GM23338 (cell line): ENCODE results near the gene LRRC4. TPM values are rescaled to one million over a fixed set of nuclear protein-coding genes. Genes with fewer than 3 reads are reported as not detected.

Experiments
- ATAC-seq: fragments of 200-7000 bp; cut with Tn5 transposase; 3 replicates; pipeline ENCODE4 v1.9.1; 2020
- DNase-seq: peaks from one replicate; pipeline ENCODE4 v3.0.0-alpha.2; 2015; ENCODE audit warnings: low spot score
- H2AFZ ChIP-seq: fragments of 200-600 bp; sonication (generic); 2 replicates; pipeline ENCODE4 v1.8.0; 2016; ENCODE audit warnings: antibody characterized with exemption, mild to moderate bottlenecking, moderate library complexity
- H3F3A ChIP-seq: fragments of 200-600 bp; sonication (generic); replicated peaks from 2 replicates; pipeline ENCODE4 v1.8.0; 2017; ENCODE audit warnings: antibody characterized with exemption, mixed run types, low read depth
- H3K27ac ChIP-seq: fragments of 200-600 bp; sonication (generic); 2 replicates; pipeline ENCODE4 v1.6.1; 2016; ENCODE audit warnings: low read depth
- H3K27me3 ChIP-seq: fragments of 200-600 bp; sonication (generic); 2 replicates; pipeline ENCODE4 v1.8.0; 2016; ENCODE audit warnings: mild to moderate bottlenecking, mixed run types, moderate library complexity; ENCODE audit not compliant: insufficient read depth
- H3K36me3 ChIP-seq: fragments of 200-600 bp; sonication (generic); 2 replicates; pipeline ENCODE4 v1.8.0; 2016; ENCODE audit warnings: mild to moderate bottlenecking; ENCODE audit not compliant: insufficient read depth
- H3K4me1 ChIP-seq: fragments of 200-600 bp; sonication (generic); 2 replicates; pipeline ENCODE4 v1.8.0; 2016; ENCODE audit warnings: mild to moderate bottlenecking, moderate library complexity; ENCODE audit not compliant: insufficient read depth
- H3K4me2 ChIP-seq: fragments of 200-600 bp; sonication (generic); 2 replicates; pipeline ENCODE4 v1.7.1; 2017; ENCODE audit warnings: mixed run types
- H3K4me3 ChIP-seq: fragments of 200-600 bp; sonication (generic); 2 replicates; pipeline ENCODE4 v1.6.1; 2016; ENCODE audit warnings: mixed run types
- H3K79me2 ChIP-seq: fragments of 200-600 bp; sonication (generic); replicated peaks from 2 replicates; pipeline ENCODE4 v1.8.0; 2017; ENCODE audit warnings: mild to moderate bottlenecking; ENCODE audit not compliant: insufficient read depth
- H3K9me2 ChIP-seq: fragments of 200-600 bp; sonication (generic); 2 replicates; pipeline ENCODE4 v1.8.0; 2017; ENCODE audit not compliant: insufficient read depth
- H4K20me1 ChIP-seq: fragments of 200-600 bp; sonication (generic); replicated peaks from 2 replicates; pipeline ENCODE4 v1.8.0; 2017; ENCODE audit warnings: mild to moderate bottlenecking; ENCODE audit not compliant: insufficient read depth
- H3K27ac Mint-ChIP-seq: 2 replicates; pipeline ENCODE4 v1.8.0; 2020; ENCODE audit warnings: inconsistent platforms, mild to moderate bottlenecking, moderate library complexity, mixed read lengths
- H3K27me3 Mint-ChIP-seq: 3 replicates; pipeline ENCODE4 v1.8.0; 2022; ENCODE audit warnings: low read depth, mild to moderate bottlenecking, moderate library complexity, mixed read lengths, inconsistent platforms; ENCODE audit not compliant: insufficient read depth, poor library complexity
- H3K36me3 Mint-ChIP-seq: 3 replicates; pipeline ENCODE4 v1.8.0; 2021; ENCODE audit warnings: low read depth, mild to moderate bottlenecking, inconsistent platforms, moderate library complexity, mixed read lengths
- H3K4me1 Mint-ChIP-seq: 3 replicates; pipeline ENCODE4 v1.8.0; 2020; ENCODE audit warnings: mild to moderate bottlenecking, inconsistent platforms, mixed read lengths
- H3K4me3 Mint-ChIP-seq: 3 replicates; pipeline ENCODE4 v1.8.0; 2021; ENCODE audit warnings: moderate library complexity, mild to moderate bottlenecking, inconsistent platforms, mixed read lengths
- H3K9me3 Mint-ChIP-seq: 3 replicates; pipeline ENCODE4 v1.8.0; 2020; ENCODE audit warnings: moderate library complexity, mild to moderate bottlenecking, inconsistent platforms, mixed read lengths
- CREB1 ChIP-seq: fragments of 250-450 bp; sonication (Bioruptor Pico); IDR thresholded peaks from 2 replicates; pipeline ENCODE4 v1.5.0; 2020; ENCODE audit warnings: low read depth, mild to moderate bottlenecking, moderate library complexity
- ETS1 ChIP-seq: IDR thresholded peaks from 2 replicates; pipeline ENCODE4 v1.6.1; 2016; ENCODE audit warnings: antibody characterized with exemption
- EZH2 ChIP-seq: fragments of 200-600 bp; sonication (generic); IDR thresholded peaks from one replicate; pipeline ENCODE4 v1.8.0; 2017; ENCODE audit warnings: antibody characterized with exemption, mild to moderate bottlenecking, low read depth; ENCODE audit not compliant: unreplicated experiment
- EZH2phosphoT487 ChIP-seq: fragments of 200-600 bp; sonication (generic); IDR thresholded peaks from one replicate; pipeline ENCODE4 v1.8.1; 2018; ENCODE audit warnings: antibody characterized with exemption; ENCODE audit not compliant: unreplicated experiment
- JUNB ChIP-seq: IDR thresholded peaks from one replicate; pipeline ENCODE4 v1.6.1; 2016; ENCODE audit warnings: antibody characterized with exemption; ENCODE audit not compliant: unreplicated experiment
- NANOG ChIP-seq: IDR thresholded peaks from 2 replicates; pipeline ENCODE4 v1.6.1; 2016; ENCODE audit warnings: antibody characterized with exemption, borderline replicate concordance
- POLR2AphosphoS5 ChIP-seq: IDR thresholded peaks from 2 replicates; pipeline ENCODE4 v1.6.1; 2016; ENCODE audit warnings: antibody characterized with exemption, low read depth
- REST ChIP-seq: IDR thresholded peaks from one replicate; pipeline ENCODE4 v1.6.1; 2018; ENCODE audit warnings: antibody characterized with exemption; ENCODE audit not compliant: unreplicated experiment
- STAT1 ChIP-seq: IDR thresholded peaks from one replicate; pipeline ENCODE4 v1.6.1; 2016; ENCODE audit warnings: antibody characterized with exemption; ENCODE audit not compliant: unreplicated experiment
- ZNF114 ChIP-seq: fragments of 250-450 bp; sonication (Bioruptor Pico); IDR thresholded peaks from 2 replicates; pipeline ENCODE4 v1.5.0; 2020; ENCODE audit warnings: mild to moderate bottlenecking, moderate library complexity
- ZNF331 ChIP-seq: fragments of 250-450 bp; sonication (Bioruptor Pico); IDR thresholded peaks from 2 replicates; pipeline ENCODE4 v1.5.0; 2020; ENCODE audit warnings: low read depth, mild to moderate bottlenecking, moderate library complexity
- polyA plus RNA-seq: library from polyadenylated mRNA; unstranded; fragments of >200 nt; fragmentation: Nextera tagmentation; extraction: Ambion mirVana; gene quantifications from 2 replicates; pipeline ENCODE4 v1.2.1, GENCODE V29; 2016
- total RNA-seq: library from RNA; depleted of rRNA; stranded (reverse); fragments of >200 nt; shearing (Covaris generic); gene quantifications from 2 replicates; pipeline ENCODE4 v1.2.3, GENCODE V29; 2014
- TF ChIP-seq, protein P1 (sequence below), 2 experiments: fragments of 200-600 bp in 1 of 2; sonication (generic) in 1 of 2; conservative IDR thresholded peaks; 2 replicates each; pipeline versions ENCODE4 v1.5.1 to v1.6.1; 2016 to 2017; ENCODE audit warnings: antibody characterized with exemption in 2 of 2, low read depth in 2 of 2, mild to moderate bottlenecking in 2 of 2, moderate library complexity in 1 of 2

The LRRC4 gene
- total and polyA plus RNA-seq, 2 experiments from 2014 or later = 1.9 to 5.2 TPM

DNA sequence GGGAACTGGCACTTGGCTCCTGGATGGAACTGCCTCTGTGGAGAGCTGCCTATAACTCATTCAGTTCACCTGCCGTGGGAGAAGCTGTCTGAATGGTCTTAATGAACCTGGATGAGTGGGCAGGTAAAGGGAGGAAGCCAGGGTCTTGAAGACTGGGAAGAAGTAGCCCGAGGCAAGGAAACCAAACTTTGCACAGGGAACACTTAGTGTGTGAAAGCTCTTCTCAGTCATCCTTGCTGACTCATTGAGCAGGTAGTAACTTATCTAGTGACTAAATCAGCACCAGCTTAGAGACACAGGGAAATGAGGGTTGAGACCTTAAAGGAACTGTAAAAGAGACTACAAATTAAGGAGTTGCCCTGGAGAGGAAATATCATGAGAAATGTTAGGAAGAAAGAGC lies 9.9 kb downstream of the LRRC4 start:
- peaks cover 45% of the 10 kb centered on the region for H4K20me1 ChIP-seq
- DNase-seq = no peak
- H3F3A ChIP-seq = no peaks in the 10 kb centered on the region; the same call in 1 of the 2 replicates
- Mint-ChIP-seq H3K27me3 (peaks cover 5% of the 10 kb centered on the region), H3K9me3 (no peaks in the 10 kb centered on the region), H3K36me3 (peaks cover 3% of the 10 kb centered on the region; the same call in 2 of the 3 replicates), H3K4me3 (no peak overlapping the region), H3K27ac (no peak overlapping the region), H3K4me1 (peaks cover 82% of the 10 kb centered on the region)
- no peaks in the 10 kb centered on the region for H3K27me3 ChIP-seq
- no peak overlapping the region for H3K27ac ChIP-seq
- peaks cover 41% of the 10 kb centered on the region for H3K4me1 ChIP-seq
- H3K79me2 ChIP-seq = peaks cover 29% of the 10 kb centered on the region
- no peak overlapping the region for H3K4me3 ChIP-seq
- no peak for ATAC-seq
- H3K4me2 ChIP-seq = no peak overlapping the region
- H2AFZ ChIP-seq = no peak overlapping the region
- TF ChIP-seq ZNF114 (CRISPR knock-in tag) = no peak
- TF ChIP-seq ETS1 = no peak
- no peak for TF ChIP-seq NANOG
- TF ChIP-seq EZH2 = no peak
- TF ChIP-seq EZH2phosphoT487 = no peak
- TF ChIP-seq STAT1 = no peak
- no peak for TF ChIP-seq ZNF331
- TF ChIP-seq CREB1 = no peak
- no peak for TF ChIP-seq POLR2AphosphoS5
- no peak for TF ChIP-seq REST
- H3K36me3 ChIP-seq = no peaks in the 10 kb centered on the region
- no peaks in the 10 kb centered on the region for H3K9me2 ChIP-seq

GRCh38 chr7:128020159-128020558 lies 11.1 kb downstream of the LRRC4 start:
- Histone ChIP-seq H3K79me2 (peaks cover 30% of the 10 kb centered on the region), H3K36me3 (no peaks in the 10 kb centered on the region), H3F3A (no peaks in the 10 kb centered on the region; the same call in 1 of the 2 replicates), H3K27me3 (no peaks in the 10 kb centered on the region), H2AFZ (no peak overlapping the region), H3K4me2 (peak overlapping the region; percentile 57; the same call in 1 of the 2 replicates), H3K9me2 (no peaks in the 10 kb centered on the region), H3K4me3 (no peak overlapping the region), H3K27ac (peak overlapping the region; percentile 57; the same call in 1 of the 2 replicates), H4K20me1 (peaks cover 48% of the 10 kb centered on the region), H3K4me1 (peaks cover 39% of the 10 kb centered on the region)
- ATAC-seq (peak; percentile 54), DNase-seq (peak; percentile 93)
- Mint-ChIP-seq H3K36me3 (peaks cover 3% of the 10 kb centered on the region; the same call in 2 of the 3 replicates), H3K4me3 (no peak overlapping the region; the same call in 2 of the 3 replicates), H3K27me3 (peaks cover 5% of the 10 kb centered on the region), H3K9me3 (no peaks in the 10 kb centered on the region), H3K27ac (no peak overlapping the region), H3K4me1 (peaks cover 74% of the 10 kb centered on the region)
- TF ChIP-seq, protein P1, sequence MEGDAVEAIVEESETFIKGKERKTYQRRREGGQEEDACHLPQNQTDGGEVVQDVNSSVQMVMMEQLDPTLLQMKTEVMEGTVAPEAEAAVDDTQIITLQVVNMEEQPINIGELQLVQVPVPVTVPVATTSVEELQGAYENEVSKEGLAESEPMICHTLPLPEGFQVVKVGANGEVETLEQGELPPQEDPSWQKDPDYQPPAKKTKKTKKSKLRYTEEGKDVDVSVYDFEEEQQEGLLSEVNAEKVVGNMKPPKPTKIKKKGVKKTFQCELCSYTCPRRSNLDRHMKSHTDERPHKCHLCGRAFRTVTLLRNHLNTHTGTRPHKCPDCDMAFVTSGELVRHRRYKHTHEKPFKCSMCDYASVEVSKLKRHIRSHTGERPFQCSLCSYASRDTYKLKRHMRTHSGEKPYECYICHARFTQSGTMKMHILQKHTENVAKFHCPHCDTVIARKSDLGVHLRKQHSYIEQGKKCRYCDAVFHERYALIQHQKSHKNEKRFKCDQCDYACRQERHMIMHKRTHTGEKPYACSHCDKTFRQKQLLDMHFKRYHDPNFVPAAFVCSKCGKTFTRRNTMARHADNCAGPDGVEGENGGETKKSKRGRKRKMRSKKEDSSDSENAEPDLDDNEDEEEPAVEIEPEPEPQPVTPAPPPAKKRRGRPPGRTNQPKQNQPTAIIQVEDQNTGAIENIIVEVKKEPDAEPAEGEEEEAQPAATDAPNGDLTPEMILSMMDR (conservative IDR thresholded peaks at IDR 0.05; ENCODE audit: low read depth in 2 of 2) = peak; percentile 93 to 97
- TF ChIP-seq JUNB (no peak), STAT1 (no peak), NANOG (no peak)
